Trophoblast cell (in vitro differentiated cells and primary cell): ENCODE results near the gene PARPBP.
"Not testable (repeated sequence)": the region's sequence is repeated elsewhere in the genome, so short reads cannot be mapped to it uniquely, and the experiment has no call there.

Experiments
- DNase-seq, 2 donors: peaks; one replicate each; pipeline ENCODE4 v3.0.0-alpha.2; 2016
- H2AFZ ChIP-seq: 2 replicates; pipeline ENCODE4 v1.6.1; 2013; ENCODE audit warnings: low read length, moderate library complexity, mild to moderate bottlenecking; ENCODE audit not compliant: insufficient read depth, poor library complexity
- H2AK5ac ChIP-seq: 2 replicates; pipeline ENCODE4 v1.6.1; 2013; ENCODE audit warnings: mild to moderate bottlenecking, low read length
- H2BK120ac ChIP-seq: 2 replicates; pipeline ENCODE4 v1.6.1; 2013; ENCODE audit warnings: low read length, mild to moderate bottlenecking, moderate library complexity; ENCODE audit not compliant: insufficient read depth, poor library complexity
- H2BK12ac ChIP-seq: 2 replicates; pipeline ENCODE4 v1.6.1; 2013; ENCODE audit warnings: mild to moderate bottlenecking, low read length, moderate library complexity
- H2BK5ac ChIP-seq: 2 replicates; pipeline ENCODE4 v1.6.1; 2013; ENCODE audit warnings: low read length, low read depth, moderate library complexity, mild to moderate bottlenecking; ENCODE audit not compliant: poor library complexity
- H3K14ac ChIP-seq: 2 replicates; pipeline ENCODE4 v1.6.1; 2013; ENCODE audit warnings: mild to moderate bottlenecking, low read length
- H3K18ac ChIP-seq: 2 replicates; pipeline ENCODE4 v1.6.1; 2013; ENCODE audit warnings: mild to moderate bottlenecking, low read length
- H3K23ac ChIP-seq: 2 replicates; pipeline ENCODE4 v1.6.1; 2013; ENCODE audit warnings: low read length
- H3K27ac ChIP-seq: 2 replicates; pipeline ENCODE4 v1.5.1; 2013; ENCODE audit warnings: low read depth, mild to moderate bottlenecking, inconsistent platforms, low read length, moderate library complexity
- H3K27me3 ChIP-seq: 2 replicates; pipeline ENCODE4 v1.6.1; 2013; ENCODE audit warnings: inconsistent platforms, mild to moderate bottlenecking, low read length, moderate library complexity; ENCODE audit not compliant: insufficient read depth
- H3K36me3 ChIP-seq, 2 experiments: 1 replicate in 1 of 2; 2 replicates in 1 of 2; pipeline ENCODE4 v1.6.1; 2013; ENCODE audit warnings: low read length in 2 of 2, mild to moderate bottlenecking in 2 of 2, moderate library complexity in 1 of 2; ENCODE audit not compliant: insufficient read depth in 2 of 2, control insufficient read depth in 1 of 2
- H3K4ac ChIP-seq: 2 replicates; pipeline ENCODE4 v1.6.1; 2013; ENCODE audit warnings: low read depth, mild to moderate bottlenecking, low read length, moderate library complexity
- H3K4me1 ChIP-seq, 2 experiments: 1 replicate in 1 of 2; 2 replicates in 1 of 2; pipeline ENCODE4 v1.6.1; 2013; ENCODE audit warnings: low read length in 2 of 2, mild to moderate bottlenecking in 2 of 2, moderate library complexity in 1 of 2; ENCODE audit not compliant: insufficient read depth in 2 of 2, control insufficient read depth in 1 of 2
- H3K4me2 ChIP-seq: 2 replicates; pipeline ENCODE4 v1.6.1; 2013; ENCODE audit warnings: inconsistent platforms, mild to moderate bottlenecking, low read length, moderate library complexity
- H3K4me3 ChIP-seq: 2 replicates; pipeline ENCODE4 v1.5.1; 2013; ENCODE audit warnings: mild to moderate bottlenecking, low read depth, low read length, inconsistent platforms
- H3K79me1 ChIP-seq: one replicate; pipeline ENCODE4 v1.6.1; 2013; ENCODE audit warnings: low read length
- H3K79me2 ChIP-seq: 2 replicates; pipeline ENCODE4 v1.6.1; 2013; ENCODE audit warnings: low read length, mild to moderate bottlenecking; ENCODE audit not compliant: control insufficient read depth, insufficient read depth, poor library complexity
- H3K9ac ChIP-seq: 2 replicates; pipeline ENCODE4 v1.6.1; 2013; ENCODE audit warnings: mild to moderate bottlenecking, low read length
- H3K9me3 ChIP-seq: 2 replicates; pipeline ENCODE4 v1.6.1; 2013; ENCODE audit warnings: low read depth, mild to moderate bottlenecking, control low read depth, inconsistent platforms, low read length; ENCODE audit not compliant: insufficient read depth
- H4K12ac ChIP-seq: 2 replicates; pipeline ENCODE4 v1.6.1; 2013; ENCODE audit warnings: low read depth, mild to moderate bottlenecking, low read length, moderate library complexity
- H4K8ac ChIP-seq: 2 replicates; pipeline ENCODE4 v1.6.1; 2013; ENCODE audit warnings: low read depth, mild to moderate bottlenecking, low read length, moderate library complexity
- H4K91ac ChIP-seq: one replicate; pipeline ENCODE4 v1.6.1; 2013; ENCODE audit warnings: low read depth, mild to moderate bottlenecking, low read length, moderate library complexity
- WGBS: extraction: QIAGEN DNeasy Blood & Tissue Kit; methylation state at CpG from one replicate; pipeline ENCODE4 v1.1.7; 2013; ENCODE audit warnings: missing lambda C conversion rate; ENCODE audit not compliant: insufficient read length, insufficient coverage; ENCODE audit errors: extremely low coverage; 5-methylcytosine and 5-hydroxymethylcytosine counted together

PARPBP gene

GRCh38 chr12:102130720-102131119 is 10.7 kb downstream of the PARPBP start:
- H3K4me3 ChIP-seq, H3K4ac ChIP-seq, H3K9me3 ChIP-seq, H3K14ac ChIP-seq, H2BK12ac ChIP-seq, H3K18ac ChIP-seq, H2BK120ac ChIP-seq, H2BK5ac ChIP-seq, H3K79me1 ChIP-seq, H3K23ac ChIP-seq, H4K12ac ChIP-seq, H4K8ac ChIP-seq, H3K4me2 ChIP-seq, H2AFZ ChIP-seq, H3K4me1 ChIP-seq, H2AK5ac ChIP-seq, H3K36me3 ChIP-seq, H3K9ac ChIP-seq, H4K91ac ChIP-seq, H3K27ac ChIP-seq, H3K79me2 ChIP-seq, H3K27me3 ChIP-seq, DNase-seq: not testable (repeated sequence)
- no CpG with 5 or more reads among the region's 3 CpGs for WGBS

- not testable (repeated sequence) for H2AFZ ChIP-seq, H2BK120ac ChIP-seq, DNase-seq, H2BK5ac ChIP-seq, H3K4me1 ChIP-seq, H3K4me2 ChIP-seq, H3K4me3 ChIP-seq, H3K9me3 ChIP-seq, H3K27me3 ChIP-seq, H3K23ac ChIP-seq, H3K79me2 ChIP-seq, H3K27ac ChIP-seq, H3K79me1 ChIP-seq, H3K4ac ChIP-seq, H2BK12ac ChIP-seq, H3K14ac ChIP-seq, H3K18ac ChIP-seq, H4K91ac ChIP-seq, H4K12ac ChIP-seq, H2AK5ac ChIP-seq, H4K8ac ChIP-seq, H3K36me3 ChIP-seq, H3K9ac ChIP-seq
- WGBS = no CpG with 5 or more reads among the region's 2 CpGs
Measured at GRCh38 chr12:102131442-102131841, 11.5 kb downstream of the PARPBP start.

GRCh38 chr12:102137619-102138018 is 17.6 kb downstream of the PARPBP start:
- not testable (repeated sequence) for H2BK120ac ChIP-seq, H4K91ac ChIP-seq, H4K8ac ChIP-seq, H3K79me1 ChIP-seq, H3K36me3 ChIP-seq, H3K23ac ChIP-seq, H2AK5ac ChIP-seq, H3K79me2 ChIP-seq, H3K4ac ChIP-seq, DNase-seq, H3K9me3 ChIP-seq, H2AFZ ChIP-seq, H3K27me3 ChIP-seq, H3K4me1 ChIP-seq, H3K9ac ChIP-seq, H3K14ac ChIP-seq, H2BK5ac ChIP-seq, H3K27ac ChIP-seq, H3K4me2 ChIP-seq, H2BK12ac ChIP-seq, H3K4me3 ChIP-seq, H3K18ac ChIP-seq, H4K12ac ChIP-seq
- no CpG with 5 or more reads among the region's 8 CpGs for WGBS

- H3K36me3 ChIP-seq, H3K79me1 ChIP-seq, H2AK5ac ChIP-seq, H4K8ac ChIP-seq, H2BK120ac ChIP-seq, H4K12ac ChIP-seq, H2AFZ ChIP-seq, DNase-seq, H4K91ac ChIP-seq, H3K4me2 ChIP-seq, H3K27ac ChIP-seq, H3K9me3 ChIP-seq, H3K9ac ChIP-seq, H3K4ac ChIP-seq, H3K14ac ChIP-seq, H3K4me1 ChIP-seq, H3K4me3 ChIP-seq, H2BK12ac ChIP-seq, H3K79me2 ChIP-seq, H3K23ac ChIP-seq, H3K18ac ChIP-seq, H3K27me3 ChIP-seq, H2BK5ac ChIP-seq: not testable (repeated sequence)
- WGBS = no CpG with 5 or more reads among the region's 11 CpGs
Measured at GRCh38 chr12:102142866-102143373, 22.9 kb downstream of the PARPBP start.
